Stimulated activated CD8-positive, alpha-beta memory T cell treated with anti-CD3 and anti-CD28 coated beads, Interleukin-12 subunit alpha, Interleukin-12 subunit beta, amount 100 ng/mL, for 24 hours (primary cell): ENCODE results near the gene PRDM16.

Experiments
- DNase-seq: peaks from one replicate; pipeline ENCODE4 v3.0.0-alpha.2; 2020; ENCODE audit errors: extremely low read depth

Gene PRDM16

DNA sequence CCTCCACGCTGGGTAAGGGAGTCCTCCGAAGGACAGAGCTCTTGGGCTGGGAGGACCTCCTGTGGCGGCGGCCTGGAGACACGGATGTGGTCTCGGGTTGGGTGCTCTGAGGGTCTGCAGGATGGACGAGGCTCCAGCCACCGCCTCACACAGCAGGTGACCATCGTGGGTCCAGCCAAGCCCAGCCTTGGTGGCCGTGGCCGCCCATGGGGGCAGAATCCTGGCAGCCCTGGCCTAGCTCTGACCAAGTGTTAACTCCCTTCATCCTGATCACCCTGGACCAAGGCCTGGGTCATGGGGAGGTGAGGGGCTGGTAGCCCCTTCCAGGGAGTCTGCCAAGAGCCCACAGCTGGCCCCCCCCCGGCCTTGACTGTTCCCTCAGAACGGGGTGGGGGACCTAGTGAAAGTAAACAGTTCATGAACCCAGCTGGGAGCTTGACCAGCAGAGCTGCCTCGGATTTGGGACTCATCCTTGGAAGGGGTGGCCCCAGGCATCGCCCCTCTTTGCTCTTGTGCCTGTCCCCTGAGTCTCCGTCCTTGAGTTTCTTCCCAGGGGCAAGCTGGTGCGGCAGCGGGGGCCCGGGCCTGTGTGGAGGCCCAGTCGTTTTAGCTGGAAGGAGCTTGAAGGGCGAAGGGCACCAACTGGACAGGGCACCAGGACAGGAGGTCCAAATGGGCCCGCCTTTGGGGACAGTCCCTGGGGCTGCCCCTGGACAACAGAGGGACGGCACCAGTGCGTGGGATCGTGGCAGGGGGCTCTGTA, 403.3 kb downstream of the PRDM16 start:
- DNase-seq, result no peak

DNA sequence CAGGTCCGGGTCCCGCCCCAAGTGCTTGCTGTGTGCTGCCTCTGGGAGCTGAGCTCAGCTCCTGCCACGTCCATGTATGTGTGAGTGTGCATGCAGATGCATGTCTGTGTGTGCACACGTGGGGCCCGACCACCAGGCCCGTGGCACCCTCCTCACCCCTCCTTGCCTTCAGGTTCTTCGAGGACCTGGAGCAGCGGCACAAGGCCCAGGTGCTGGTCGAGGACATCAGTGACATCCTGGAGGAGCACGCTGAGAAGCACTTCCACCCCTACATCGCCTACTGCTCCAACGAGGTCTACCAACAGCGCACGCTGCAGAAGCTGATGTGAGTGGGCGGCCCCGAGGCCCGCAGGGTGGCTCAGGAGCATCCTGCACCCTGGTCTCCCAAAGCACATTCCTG, 403.9 kb downstream of the PRDM16 start:
- DNase-seq, result no peak

DNA sequence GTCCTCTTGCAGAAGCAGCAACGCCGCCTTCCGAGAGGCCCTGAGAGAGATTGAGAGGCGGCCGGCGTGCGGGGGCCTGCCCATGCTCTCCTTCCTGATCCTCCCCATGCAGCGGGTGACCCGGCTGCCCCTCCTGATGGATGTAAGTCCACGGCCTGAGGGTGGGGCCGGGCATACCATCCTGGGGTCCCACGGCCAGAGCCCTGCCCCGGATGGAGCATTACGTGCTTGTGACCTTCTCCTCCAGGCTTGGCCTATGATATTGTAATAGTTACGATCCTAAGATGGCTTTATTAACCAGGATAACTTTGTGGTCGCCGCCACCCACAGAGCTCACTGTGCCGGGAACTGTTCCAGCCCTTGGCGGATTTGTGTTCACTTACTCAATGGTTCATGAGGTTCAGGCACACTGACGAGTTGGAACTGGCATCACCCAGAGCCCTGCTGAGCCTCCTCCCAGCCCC, 404.4 kb downstream of the PRDM16 start:
- no peak for DNase-seq

DNA sequence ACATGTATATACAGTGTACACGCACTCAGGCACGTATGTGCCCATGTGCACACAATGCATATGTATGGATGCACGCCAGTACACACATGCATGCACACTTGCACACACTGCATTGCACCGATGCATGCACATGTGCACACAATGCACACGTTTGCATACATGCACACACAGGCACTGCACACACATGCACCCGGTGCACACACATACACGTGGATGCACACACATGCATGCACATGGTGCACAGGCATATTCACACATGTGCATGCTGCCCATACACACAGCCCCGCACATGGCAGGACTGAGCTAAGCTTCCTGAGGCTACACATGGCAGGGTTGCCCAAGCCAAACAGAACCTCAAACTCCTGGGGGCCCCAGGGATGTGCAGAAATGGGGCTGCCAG, 405.0 kb downstream of the PRDM16 start:
- no peak for DNase-seq

DNA sequence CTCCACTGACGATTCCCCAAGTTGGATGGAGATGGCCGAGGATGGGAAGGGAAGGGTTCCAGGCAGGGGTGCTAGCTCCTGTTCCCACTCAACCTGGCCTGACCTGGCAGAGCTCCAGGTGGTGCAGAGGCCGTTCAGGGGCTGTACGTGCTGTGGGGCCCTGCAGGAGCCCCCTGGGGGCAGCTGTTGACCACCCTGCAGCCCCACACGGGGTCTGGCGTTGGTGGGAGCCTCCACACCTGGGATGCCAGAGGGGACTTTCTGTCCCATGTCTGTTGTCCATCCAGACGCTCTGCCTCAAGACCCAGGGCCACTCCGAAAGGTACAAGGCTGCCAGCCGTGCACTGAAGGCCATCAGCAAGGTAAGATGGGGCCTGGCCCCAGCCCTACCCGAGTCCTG, 405.4 kb downstream of the PRDM16 start:
- no peak for DNase-seq

DNA sequence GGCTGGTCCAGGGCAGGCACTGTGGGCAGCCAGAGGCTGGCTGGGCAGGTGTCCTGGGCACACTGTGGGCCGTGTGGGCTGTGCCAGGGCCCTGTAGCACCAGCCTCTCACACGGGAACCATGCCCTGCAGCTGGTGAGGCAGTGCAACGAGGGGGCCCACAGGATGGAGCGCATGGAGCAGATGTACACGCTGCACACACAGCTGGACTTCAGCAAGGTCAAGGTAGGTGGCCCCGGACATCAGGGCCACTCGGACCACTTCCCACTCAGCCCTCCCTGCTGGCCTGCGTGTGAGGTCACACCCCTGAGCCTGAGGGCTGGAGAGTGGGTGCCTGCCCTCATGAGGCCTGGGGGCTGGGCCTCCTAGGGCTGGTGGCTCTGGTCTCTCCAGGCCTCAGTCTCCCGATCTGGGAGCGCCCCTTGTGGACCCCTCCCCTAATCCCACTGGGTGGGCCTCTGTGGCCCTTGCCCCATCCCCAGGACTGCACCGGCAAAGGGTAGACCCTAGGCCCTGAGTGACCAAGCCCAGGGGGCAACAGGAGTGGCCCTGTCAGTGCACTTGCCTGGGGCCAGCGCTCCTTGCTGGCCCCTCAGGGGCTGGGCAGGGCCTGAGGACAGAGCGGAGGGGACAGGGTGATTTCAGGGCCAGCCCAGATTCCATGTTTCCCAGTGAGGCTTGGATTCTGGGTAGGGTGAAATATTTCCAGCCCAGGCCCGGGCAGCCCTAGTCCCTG, 407.0 kb downstream of the PRDM16 start:
- DNase-seq, result no peak

DNA sequence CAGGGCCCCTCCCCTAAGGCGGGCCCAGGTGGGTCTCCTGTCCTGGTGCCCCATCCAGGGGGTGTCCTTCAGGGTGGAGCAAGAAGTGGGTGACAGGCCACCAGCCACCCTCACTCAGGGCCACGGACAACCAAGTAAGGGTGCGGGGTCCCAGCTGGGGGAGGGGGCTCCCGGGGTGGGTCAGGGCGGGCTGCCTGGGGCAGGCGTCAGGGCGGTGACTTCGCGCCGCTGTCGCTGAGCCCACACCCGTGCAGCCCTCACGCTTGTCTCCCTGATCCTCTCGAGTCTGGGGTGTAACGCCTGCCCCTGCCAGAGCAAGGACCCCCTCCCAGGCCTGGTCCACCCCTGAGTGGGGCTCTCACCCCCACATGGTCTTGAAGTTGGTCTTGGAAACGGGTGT, 407.7 kb downstream of the PRDM16 start:
- no peak for DNase-seq

DNA sequence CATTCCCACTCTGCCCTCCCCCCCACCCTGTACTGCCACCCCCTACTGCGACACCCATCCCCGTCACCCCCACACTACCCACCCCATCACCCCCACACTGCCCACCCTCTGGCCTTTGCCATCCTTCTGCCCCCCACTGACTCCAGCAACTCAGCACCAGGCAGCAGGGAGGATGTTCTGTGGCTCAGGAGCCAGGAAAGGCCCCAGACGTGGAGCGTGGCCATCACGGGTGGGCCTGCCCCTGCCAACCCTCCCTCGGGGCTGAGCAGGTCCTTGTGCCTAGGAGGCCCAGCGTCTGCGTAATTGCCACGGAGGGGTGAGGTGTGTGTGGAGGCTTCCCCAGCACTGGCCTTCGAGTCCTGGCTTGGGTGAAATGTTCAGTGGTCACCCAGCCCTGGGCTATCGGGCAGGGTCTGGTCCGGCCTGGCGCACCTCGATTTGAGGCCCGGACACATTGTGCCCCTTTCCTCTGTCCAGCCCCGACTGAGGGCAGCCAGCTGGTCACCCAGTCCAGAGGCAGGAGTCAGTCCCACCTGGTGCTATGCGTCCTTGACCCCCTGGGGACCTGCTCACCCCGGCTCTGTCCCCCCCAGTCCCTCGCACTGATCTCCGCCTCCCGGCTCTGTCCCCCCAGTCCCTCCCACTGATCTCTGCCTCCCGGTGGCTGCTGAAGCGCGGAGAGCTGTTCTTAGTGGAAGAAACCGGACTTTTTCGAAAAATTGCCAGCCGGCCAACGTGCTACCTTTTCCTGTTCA, 408.4 kb downstream of the PRDM16 start:
- DNase-seq, result no peak

DNA sequence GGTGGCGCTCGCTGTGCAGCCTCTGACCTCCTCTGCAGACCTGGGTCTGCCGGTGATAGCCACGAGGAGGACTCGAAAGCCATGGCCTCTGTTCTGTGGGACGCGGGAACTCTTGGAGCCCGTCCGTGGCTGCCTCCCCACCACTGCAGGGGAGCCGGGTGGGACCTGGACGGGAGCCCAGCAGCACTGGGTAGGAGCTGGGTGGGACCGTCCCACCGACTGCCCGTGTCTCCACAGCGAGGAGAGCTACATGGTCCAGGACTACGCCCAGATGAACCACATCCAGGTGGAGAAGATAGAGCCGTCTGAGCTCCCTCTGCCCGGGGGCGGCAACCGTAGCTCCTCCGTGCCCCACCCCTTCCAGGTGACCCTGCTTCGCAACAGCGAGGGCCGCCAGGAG, 409.2 kb downstream of the PRDM16 start:
- no peak for DNase-seq

DNA sequence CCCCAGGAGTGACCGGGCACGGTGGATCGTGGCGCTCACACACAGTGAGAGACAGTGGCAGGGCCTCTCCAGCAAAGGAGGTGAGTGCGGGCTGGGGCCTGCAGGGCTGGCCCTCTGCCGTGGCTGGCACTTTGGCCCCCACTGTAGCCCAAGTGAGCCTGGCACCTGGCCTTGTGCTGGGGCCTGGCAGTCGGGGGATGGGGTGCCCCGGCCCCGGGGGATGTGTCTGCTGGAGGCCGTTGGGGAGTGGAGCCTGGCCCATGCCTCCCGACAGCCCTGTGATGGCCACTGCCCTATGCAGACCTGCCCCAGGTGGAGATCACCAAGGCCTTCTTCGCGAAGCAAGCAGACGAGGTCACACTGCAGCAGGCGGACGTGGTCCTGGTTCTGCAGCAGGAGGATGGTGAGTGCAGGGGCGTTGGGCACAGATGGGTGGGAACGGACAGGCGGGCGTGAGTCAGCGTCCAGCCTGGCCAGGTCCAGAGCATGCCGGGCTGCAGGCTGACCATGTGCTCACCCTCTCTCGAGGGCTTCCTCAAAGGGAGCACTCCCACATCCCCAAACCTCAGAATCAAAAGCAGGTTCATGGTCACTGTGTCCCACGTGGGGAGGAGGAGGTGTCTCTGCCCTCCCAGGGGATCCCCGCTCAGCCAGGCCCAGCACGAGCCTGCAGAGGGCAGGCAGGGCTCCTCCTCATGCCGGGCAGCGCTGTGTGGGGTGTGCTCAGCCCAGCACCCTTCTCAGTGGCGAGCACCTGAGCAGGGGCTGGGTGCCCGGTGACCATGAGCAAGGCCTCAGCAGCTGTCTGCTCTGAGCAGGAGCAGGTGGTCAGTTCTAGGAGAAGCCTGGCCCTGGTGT, 410.7 kb downstream of the PRDM16 start:
- DNase-seq, result no peak

DNA sequence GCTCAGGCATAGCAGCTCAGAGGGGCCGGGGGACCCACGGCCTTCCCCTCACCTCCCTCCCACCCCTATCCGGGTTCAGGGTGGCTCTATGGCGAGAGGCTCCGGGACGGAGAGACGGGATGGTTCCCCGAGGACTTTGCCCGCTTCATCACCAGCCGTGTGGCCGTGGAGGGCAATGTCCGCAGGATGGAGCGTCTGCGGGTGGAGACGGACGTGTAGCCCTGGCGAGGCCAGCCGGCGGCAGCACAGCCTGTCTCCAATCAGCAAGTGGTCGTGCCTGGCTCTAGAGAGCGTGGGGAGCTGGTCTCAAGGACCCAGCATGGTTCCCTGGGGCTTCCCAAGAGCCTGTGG, 411.3 kb downstream of the PRDM16 start:
- DNase-seq, result no peak

DNA sequence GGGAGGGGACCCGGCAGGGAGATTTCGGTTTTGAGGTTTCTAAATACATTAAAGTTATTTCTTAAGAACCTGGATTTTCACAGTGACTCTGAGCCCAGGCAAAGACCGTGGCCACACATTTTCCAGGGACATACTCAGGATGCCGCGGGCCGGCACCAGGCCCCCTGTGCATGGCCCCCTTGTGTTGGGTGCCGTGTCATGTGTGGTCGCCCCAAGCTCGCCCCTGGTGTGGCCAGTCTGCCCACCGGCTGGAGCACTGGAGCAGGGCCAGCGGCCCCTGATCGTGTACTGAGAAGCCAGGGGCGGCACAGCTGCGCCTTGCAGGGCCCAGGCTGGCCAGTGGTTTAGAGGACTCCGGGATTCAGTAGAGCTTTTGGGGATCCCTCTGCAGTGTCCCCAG, 412.0 kb downstream of the PRDM16 start:
- DNase-seq, result no peak

DNA sequence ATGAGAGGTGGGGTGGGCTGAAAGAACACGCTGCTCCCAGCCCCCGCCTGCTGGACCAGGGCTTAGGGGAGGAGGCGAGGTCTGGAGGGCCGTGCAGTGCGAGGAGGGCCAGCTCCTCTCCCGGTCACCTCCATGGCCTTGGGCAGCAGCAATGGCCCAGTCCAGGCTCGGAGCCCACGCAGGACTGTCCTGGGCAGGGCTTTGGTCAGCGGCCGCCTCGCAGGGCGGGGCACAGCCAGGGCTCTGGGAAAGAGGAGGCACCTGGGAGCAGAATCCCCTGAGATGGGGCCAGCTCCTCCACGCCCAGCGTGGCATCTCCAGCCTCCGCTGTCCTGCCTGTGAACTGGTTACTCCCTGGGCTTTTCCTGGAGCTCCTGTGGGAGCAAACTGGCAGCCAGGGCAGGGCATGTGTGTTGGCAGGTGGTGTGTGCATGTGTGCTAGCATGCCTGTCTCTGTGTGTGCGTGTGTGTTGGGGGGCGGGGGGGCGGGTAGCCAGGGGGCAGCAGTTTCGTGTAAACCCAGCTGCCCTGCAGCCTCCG, 412.9 kb downstream of the PRDM16 start:
- no peak for DNase-seq

DNA sequence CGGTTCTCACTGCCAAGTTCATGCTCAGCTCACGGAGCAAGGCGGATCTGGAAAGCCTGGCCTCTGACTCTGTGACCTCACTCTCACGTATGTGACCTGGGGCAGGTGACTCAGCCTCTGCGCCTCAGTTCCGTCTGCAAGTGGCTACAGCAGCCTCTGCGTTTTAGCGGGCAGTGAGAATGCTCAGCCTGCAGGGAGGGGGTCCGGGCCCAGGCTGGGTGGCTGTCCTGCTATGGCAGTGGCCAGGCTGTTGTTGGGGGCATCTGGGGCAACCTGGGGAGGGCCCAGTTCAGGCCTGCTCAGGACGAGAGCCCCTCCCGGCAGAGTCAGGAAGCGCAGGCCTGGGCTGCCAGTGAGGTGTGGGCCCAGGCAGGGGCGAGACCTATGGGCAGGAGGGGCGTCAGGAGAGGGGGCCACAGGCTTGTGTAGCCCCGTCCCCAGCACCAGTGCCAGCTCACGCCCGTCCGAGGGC, 413.4 kb downstream of the PRDM16 start:
- DNase-seq, result no peak

DNA sequence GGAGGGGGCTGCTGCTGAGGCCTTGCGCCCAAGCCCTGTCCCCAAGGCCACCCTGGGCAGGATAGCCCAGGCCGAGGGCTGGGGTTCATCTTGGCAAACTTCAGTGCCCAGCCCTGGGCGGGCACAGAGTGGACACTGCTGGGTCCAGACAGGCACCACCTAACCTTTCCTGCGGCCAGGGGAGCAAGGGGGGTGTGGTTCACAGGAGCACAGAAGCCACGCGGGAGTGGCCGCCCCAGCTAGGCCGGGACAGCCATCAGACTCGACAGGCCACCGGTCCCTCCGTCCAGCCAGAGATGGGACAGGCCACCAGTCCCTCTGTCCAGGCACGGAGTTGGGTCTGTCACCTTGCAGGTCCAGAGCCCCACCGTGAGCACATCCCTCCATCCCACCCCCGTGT, 414.4 kb downstream of the PRDM16 start:
- no peak for DNase-seq

DNA sequence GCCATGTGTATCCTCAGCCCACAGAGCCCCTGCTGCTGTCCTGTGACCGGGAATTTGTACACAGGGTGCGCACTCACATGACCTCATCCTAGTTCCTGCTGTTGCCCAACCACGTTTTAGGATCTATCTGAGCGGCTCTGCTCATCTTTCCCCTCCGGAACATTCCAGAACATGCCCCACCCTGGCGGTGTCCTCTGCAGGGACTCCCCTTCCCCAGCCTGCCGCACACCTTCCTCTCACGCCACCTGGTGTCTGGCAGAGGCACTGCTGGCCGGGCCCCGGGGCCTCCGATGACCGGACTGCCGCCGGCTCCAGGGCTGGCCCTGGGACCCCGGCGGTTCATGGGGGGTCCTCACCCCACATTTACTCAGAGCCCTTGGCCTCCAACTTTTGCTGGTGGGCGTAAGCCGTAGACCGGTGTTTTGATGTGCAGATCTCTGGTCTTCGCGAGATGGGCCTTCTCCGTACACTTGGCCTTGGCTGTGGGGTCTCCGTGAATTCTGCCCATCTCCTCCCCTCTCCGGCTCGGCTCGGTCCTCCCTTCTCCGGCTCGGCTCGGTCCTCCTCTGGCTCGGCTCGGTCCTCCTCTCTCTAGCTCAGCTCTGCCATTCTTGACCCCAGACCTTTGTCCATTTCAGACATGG, 414.9 kb downstream of the PRDM16 start:
- DNase-seq, result no peak

DNA sequence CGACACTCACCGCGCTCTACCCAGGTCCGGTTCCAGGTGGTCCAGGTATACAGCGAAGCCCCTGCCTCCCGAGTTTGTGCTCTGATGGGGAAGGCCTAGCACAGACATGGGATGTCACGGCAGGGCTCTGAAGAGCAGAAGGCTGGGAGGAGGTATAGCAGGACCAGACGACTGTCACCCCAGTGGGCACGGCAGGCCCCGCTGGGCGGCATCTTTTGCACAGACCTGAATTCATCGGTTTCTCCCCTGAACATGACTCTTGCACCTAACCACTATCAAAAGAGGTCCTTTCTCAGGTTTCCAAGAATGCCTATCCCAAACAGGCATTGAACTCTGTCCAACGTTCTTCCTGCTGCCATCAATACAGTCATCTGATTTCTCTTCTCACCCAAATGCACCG, 416.0 kb downstream of the PRDM16 start:
- DNase-seq, result no peak
